NCI-H1436 treated with DMSO at 0.1 percent for 48 hours (cell line): ENCODE measurements around the gene PDE4C.

Source experiments
- DNase-seq: peaks from one replicate; lab custom pipeline; 2025; lab: John Stamatoyannopoulos, UW

PDE4C gene

GRCh38 chr19:18225702-18226468 lies at the start of gene PDE4C:
Gene PDE4C, minus strand, starts transcription at chr19:18226438. Its CDS starts 23 bp downstream, at chr19:18226415.
- no peak for DNase-seq

- DNase-seq: no peak
Measured at GRCh38 chr19:18274781-18275356, 48.6 kb upstream of the PDE4C start.

DNA sequence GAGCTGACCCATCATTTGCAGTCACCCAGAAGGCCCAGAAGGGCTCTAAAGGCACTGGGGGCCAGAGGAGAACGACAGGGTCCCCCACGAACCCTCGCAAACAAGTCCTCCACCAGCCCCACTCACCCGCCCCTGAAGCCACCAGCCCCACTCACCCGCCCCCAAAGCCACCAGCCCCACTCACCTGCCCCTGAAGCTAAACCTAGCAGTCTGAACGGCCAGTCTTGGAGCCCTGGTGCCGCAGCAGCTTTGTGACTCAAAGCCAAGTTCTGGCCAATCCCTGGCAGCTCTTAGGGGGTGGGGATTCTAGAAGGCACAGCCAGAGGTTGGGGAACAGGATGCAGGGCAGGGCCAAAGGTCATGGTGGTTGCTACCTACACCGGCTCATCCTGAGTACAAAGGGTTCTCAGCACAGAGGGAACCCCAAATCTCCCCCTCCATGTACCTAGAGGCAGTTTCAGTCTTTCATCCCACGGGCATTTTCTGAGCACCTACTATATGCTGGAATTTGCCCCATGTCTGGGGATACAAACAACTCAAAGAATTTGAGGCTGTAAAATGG lies 48.1 kb upstream of the PDE4C start, which contains the start of gene IQCN:
Gene IQCN (minus strand): TSS at position 234 of the 562 bp plus-strand sequence. CDS start 4,974 bp downstream, outside the sequence.
- DNase-seq: no peak

DNA sequence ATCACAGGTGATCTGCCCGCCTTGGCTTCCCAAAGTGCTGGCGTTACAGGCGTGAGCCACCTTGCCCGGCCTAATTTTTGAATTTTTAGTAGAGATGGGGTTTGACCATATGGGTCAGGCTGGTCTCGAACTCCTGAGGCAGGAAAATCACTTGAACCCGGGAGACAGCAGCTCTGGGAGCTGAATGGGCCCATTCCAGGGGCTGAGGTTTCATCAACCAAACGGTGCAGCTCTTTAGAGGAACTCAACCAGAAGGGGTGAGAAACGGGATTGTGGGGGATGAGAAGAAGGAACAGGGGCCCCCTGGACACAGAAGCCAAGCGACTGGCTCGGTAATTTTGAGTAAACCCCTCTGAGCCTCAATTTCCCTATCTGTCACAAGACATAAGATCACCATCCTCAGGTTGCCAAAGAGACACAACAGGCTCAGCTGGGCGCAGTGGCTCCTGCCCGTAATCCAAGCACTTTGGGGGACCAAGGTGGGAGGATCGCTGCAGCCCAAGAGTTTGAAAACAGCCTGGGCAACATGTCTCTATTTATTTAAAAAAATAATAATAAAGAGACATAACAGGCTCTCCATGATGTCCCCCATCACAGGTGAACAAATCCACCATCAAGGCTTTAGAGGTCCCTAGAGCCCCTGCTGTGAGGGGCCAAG lies 47.5 kb upstream of the PDE4C start:
- DNase-seq: no peak

GRCh38 chr19:18271433-18271841 lies 45.2 kb upstream of the PDE4C start:
- no peak for DNase-seq

- DNase-seq: no peak
Measured at GRCh38 chr19:18270326-18270725, 44.1 kb upstream of the PDE4C start.

DNA sequence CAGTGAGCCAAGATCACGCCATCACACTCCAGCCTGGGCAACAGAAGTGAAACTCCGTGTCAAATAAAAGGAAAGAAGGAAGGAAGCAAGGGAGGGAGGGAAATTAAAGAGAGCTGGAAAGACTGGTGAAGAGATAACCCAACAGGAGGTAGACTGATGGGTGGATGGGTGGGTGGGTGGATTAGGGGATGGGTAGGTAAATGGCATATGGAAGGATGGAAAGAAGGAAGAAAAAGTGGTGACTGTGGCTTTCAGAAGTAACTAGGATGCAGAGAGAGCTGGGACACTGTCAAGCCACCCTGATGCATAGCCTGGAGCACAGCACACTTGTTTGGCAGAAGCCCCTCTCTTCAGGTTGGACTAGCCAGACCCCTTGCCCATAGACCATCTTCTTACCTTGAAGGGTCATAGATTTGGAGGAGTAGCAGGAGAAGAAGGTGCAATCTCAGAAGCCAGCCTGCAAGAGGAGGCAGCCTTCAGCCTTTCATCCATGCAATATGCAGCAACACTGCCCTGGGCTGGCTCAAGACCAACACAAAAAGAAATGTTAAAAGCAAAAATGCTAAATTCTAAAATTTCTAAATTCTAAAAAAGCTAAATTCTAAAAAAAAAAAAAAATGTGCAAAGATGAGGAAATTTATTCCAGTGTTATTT lies 43.0 kb upstream of the PDE4C start:
- no peak for DNase-seq

DNA sequence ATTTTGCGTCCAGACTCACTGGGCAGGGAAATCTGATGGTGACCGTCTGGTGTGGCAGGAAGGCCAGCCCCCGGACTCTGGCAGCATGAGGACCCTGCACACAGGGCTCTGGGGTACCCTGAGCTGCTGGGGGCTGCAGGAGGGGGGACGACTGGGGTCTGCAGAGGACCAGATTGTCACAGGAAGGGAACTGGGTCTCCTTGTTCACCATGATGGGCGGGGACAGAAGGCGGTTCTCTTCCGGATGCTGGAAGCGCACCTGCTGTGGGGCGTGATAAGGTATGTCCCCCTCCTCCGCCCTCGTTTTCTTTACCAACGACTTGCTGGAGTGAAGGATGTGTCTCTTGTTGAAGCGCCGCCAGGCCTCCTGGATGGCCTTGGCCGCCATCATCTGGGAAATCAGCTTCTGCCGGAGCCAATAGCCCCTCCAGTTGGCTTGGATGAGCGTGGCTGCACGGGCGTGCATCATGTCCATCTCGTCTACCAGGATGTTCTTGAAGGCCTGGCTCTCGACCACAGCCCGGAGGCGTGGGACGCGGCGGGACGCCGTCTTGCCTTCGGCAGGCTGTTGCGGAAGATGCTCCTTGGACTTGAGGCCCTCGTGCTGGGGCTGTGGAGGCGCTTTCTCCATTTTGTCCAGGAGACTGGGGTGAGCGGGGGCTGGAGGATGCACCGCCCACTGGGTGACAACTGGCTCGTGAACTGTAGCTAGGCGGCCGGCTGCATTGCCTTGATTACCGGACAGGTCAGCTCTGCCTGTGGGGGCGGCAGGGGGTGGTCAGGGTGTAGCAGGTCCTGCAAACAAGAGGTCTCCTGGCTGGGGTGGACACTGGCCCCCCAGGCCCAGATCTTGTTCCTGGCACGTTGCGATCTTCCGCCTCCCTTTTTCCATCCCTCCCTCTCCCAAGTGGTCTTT lies 40.8 kb upstream of the PDE4C start:
- DNase-seq: no peak

DNA sequence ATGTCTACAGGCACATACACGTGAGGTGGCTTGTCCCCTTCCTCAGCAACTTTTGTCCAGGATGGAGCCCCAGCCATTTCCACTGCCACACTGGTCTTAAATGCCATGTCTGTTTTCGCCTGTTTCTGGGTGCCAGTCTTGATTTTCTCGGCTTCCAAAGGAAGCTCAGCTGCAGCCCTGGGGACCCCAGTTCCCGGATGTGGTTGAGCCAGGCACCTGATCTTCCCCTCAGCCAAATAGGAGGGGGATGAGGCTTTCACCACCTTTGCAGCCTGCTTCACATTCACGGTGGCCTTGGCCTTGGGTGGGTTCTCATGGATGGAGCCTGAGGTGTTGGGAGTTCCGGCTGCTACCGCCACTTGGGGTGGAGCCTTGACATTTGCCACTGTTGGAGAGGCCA lies 39.3 kb upstream of the PDE4C start:
- no peak for DNase-seq

GRCh38 chr19:18264971-18265540 lies 38.8 kb upstream of the PDE4C start:
- no peak for DNase-seq

- no peak for DNase-seq
Measured at GRCh38 chr19:18264137-18264854, 38.1 kb upstream of the PDE4C start.

DNA sequence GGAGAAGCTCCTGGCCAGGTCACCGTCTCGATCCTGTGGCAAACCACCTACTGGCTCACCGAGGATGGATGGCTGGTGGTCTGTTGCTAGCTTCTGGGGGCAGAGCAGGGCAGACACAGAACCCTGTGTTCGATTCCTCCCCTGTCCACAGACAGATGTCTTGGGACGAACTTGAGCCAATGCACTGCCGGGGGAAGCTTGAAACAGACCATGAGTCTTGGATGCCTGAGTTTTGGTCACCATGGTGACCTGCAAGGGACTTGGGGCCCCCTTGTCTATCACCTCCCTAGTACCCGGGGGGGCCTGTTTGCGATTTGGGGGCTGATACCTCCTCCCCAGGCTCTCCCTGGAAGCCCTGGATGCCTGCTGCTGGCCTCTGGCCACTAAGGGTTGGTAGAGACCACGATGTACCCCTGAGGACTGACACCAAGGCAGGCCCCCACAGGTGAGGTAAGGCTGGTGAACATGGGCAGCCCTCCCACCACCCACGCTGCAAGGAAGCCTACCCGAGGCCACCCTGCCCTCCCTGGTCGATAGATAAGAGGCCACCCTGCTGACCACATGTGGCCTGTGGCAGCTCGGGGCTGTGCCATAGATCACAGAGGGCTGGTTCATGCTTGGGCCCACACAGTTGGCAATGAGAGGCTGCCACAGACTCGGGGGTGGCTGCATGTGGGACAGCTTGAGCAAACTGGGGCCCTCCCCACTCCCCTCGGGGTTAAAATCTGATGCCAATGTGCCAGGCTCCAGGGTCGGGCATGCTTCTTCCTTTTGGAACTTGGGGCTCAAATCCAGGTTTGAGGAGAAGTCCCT lies 37.3 kb upstream of the PDE4C start:
- DNase-seq: no peak

- no peak for DNase-seq
Measured at GRCh38 chr19:18262917-18263316, 36.7 kb upstream of the PDE4C start.

GRCh38 chr19:18262144-18262543 lies 35.9 kb upstream of the PDE4C start:
- DNase-seq: no peak

DNA sequence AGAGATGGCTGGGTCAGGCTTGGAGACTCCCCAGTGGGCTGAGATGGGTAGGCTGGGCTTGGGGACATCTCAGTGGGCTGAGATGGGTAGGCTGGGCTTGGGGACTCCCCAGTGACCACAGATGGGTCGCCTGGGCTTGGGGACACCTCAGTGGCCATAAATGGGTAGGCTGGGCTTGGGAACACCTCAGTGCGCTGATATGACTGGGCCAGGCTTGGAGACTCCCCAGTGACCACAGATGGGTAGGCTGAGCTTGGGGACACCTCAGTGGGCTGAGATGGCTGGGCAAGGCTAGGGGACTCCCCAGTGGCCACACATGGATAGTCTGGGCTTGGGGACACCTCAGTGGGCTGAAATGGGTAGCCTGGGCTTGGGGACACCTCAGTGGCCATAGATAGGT lies 35.2 kb upstream of the PDE4C start:
- DNase-seq: no peak

GRCh38 chr19:18259893-18260292 lies 33.7 kb upstream of the PDE4C start:
- DNase-seq: no peak

DNA sequence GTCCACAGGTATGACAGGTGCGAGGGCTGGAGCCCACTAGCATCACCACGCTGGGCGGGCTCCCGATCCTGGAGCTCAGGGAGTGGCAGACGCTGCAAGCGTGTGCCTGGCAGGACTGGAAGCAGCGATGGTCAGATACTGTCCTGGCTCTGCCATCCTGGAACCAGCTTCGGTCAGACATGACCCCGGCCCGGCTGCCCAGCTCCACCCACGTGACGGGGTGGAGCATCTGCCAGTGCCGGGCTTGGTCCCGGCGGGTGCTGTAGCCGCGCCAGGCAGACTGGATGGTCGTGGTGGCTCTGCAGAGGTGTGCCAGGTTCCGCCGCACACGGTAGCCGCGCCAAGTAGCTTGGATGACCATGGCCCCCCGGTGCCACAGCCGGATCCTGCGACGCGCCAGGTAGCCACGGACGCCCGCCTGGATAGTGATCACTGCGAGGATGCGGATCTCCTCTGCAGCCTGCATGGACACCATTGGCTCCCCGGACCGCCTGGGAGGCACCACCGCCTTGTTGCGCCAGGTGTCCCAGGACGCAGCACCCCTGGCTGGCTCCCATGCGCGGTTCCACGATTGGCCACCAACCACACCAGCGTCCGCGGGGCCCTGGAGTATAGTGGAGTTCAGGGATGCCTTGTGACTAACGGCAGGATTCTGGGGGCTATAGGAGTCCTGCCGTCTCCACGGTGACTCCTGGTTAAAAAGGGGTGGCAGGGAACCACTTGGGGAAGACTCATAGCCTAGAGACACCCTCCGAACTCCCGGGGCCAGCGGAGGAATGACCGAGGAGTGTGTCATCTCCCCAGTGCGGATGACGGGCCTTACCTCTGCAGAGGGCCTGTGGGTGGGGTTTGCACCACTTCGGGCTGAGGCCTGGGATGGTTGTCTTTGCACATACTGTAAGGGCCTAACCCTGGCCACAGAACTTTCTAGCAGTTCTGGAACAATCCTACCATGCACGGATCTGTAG lies 31.5 kb upstream of the PDE4C start:
- no peak for DNase-seq
